CMK (cell line): ENCODE results near the gene ATG4D.
A peak's percentile ranks its signal among the peaks of the same experiment; 100 is the strongest.

Source experiments
- DNase-seq: peaks from one replicate; pipeline ENCODE4 v3.0.0-alpha.2; 2010; ENCODE audit warnings: low read depth

The ATG4D gene

GRCh38 chr19:10543420-10544241 lies at the start of gene ATG4D:
ATG4D (plus strand) TSS chr19:10543904; CDS start chr19:10544091, 187 bp downstream.
- DNase-seq, result peak; percentile 86

DNA sequence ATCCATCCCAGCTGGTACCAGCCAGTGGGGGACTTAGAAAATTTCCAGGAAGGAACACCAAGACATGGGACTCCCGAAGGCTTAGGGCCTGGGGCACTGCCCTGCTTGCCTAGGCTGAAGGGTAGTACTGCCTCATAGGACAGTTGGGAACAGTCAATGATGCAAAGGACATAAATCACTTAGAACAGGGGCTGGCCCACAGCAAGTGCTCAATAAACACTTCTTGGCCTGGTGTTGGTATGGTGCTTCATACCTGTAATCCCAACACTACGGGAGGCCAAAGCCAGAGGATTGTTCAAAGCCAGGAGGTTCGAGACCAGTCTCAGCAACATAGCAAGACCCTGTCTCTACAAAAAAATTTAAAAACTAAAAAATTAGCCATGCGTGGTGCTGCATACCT lies 46.3 kb upstream of the ATG4D start:
- DNase-seq, result no peak

DNA sequence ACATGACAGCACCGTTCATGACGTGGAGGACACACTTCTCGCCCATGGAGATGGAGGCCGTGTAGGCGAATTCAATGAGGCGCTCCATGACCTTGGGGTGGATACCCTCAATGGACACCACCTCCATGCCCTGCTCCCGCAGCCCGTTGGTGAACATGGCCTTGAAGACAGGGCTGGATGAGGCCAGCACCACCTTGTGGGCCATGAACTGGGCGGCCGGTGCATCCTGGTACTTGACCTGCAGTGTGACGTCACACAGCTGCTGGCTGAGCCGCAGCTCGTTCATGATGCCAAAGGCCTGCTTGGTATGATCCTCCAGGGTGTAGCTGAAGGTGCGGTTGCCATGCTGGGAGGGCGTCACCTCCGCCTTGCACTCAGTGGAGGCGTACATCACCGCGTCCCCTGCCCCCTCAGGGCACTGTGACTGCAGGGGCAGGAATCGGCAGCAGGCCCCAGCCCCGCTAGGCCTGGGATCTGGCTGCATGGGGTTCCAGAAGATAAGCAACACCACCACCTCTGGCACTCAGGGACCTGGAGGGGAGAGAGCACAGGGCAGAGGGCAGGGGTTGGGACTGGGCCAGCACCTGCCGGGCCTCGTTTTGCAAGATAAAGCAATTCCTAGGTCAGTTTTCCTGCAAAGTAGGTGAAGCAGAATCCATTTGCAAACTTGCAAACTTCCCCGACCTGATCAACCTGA lies 44.0 kb upstream of the ATG4D start:
- no peak for DNase-seq

DNA sequence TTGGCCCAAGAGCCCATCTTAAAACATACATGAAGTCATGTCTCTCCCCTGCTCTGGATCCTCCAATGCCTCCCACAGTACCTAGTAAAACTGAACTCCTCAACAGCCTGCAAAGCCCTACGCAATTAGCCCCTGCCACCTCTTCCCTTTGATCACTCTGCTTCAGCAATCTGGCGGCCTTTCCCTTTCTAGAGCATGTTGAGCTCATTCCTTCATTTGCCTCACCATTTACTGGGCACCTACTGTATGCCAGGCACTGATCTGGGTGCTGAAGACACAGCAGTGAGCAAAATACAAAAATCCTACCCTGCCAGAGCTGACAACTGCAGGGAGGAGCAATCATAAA lies 43.5 kb upstream of the ATG4D start:
- no peak for DNase-seq

- peak; percentile 44 for DNase-seq
Observed at GRCh38 chr19:10501971-10502523, 41.7 kb upstream of the ATG4D start.

DNA sequence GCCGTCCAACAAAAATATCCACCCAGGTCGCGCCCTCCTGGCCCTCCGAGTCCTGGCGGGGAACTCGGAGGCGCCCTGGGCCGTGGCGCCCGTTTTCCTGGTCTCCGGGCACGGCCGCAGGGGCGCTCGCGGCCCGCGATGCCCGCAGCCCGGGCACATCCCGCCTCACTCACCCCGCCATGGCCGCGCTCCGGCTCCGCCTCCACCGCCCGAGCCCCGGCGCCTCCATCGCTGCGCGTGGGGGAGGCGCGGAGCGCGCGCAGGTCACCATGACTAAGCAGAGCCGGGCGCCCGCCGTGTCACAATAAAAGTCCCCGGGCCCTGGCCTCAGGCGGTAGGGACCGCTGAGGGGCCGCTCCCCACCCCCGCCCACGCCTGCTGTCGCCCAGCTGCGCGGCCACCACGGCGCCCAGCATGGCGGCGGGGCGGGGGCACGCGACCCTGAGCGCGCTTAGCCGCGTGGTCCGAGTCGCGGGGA lies 41.1 kb upstream of the ATG4D start:
- peak; percentile 79 for DNase-seq

- peak; percentile 62 for DNase-seq
Observed at GRCh38 chr19:10503002-10503789, 40.5 kb upstream of the ATG4D start, which contains the start of gene KEAP1. KEAP1 (minus strand) TSS chr19:10503356; CDS start chr19:10500033, 3,323 bp downstream.

GRCh38 chr19:10505583-10506229 lies 38.0 kb upstream of the ATG4D start:
- DNase-seq, result peak; percentile 37

- no peak for DNase-seq
Observed at GRCh38 chr19:10508036-10508435, 35.7 kb upstream of the ATG4D start.

DNA sequence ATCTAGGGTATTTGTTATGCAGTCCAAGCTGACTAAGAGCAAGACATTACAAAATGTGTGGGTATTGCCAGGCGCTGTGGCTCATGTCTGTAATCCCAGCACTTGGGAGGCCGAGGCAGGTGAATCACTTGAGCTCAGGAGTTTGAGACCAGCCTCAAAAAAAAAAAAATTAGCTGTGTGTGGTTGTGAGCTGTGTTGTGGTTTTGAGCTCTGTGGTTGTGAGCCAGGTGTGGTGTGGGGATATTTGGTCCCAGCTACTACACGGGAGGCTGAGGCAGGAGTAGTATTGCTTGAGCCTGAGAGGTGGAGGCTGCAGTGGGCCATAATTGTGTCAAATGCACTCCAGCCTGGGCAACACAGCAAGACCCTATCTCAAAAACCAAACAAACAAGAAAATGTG lies 35.0 kb upstream of the ATG4D start:
- no peak for DNase-seq

GRCh38 chr19:10510301-10510802 lies 33.4 kb upstream of the ATG4D start:
- no peak for DNase-seq

DNA sequence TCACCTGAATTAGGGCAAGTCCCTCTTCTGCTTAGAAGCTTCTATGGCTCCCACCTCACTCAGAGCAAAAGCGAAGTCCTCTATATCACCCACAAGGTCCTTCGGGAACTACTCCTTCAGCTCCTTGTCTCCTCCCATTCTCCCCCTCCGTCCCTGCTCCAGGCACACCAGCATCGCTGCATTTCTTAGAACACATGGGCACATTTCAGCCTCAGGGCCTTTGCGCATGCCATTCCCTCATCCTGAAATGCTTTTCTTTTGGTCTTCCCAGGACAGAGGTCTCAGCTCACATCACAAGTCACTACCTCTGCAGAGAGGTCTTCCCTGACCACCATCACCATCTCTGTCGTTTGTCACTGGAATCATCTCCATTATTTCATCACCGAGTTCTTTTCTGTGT lies 30.5 kb upstream of the ATG4D start:
- DNase-seq, result no peak

DNA sequence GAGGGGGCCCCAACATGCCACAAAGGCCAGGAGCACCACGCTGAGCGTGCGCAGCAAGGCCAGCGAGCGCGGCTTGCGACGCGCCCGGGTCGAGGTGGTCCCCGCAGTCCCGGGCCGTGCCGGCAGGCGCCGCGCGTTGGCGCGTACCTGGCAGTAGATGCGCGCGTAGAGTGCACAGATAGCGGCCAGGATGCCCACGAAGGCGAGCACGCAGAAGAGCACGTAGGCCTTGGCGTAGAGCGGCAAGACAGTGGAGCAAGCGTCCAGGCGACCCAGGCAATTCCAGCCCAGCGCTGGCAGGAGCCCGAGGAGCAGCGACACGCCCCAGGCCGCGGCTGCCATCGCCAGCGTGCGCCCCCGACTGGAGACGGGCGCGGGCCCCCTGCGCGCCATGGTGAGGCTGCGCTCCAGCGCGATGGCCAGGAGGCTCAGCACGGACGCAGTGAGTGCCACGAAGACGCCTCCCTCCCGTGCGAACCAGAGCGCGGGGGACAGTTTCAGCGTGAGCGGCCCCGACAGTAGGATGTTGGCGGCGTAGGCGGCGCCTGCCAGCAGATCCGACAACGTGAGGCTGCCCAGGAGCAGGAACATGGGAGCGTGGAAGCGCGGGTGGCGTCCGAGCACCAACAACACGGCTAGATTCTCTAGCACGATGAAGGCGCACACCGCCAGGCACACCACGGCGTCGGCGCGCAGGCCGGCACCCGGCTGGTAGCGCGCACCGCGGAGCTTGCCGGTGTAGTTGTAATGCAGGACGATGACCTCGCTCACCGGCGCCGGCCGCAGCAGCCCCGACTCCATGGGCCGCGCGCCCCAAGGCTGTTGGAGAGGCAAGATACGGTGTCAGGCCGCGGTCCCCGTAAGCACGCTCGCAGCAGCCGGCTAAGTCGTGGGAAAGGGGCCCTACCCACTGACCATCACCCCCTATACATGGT lies 29.2 kb upstream of the ATG4D start:
- DNase-seq, result no peak

- no peak for DNase-seq
Observed at GRCh38 chr19:10516064-10516385, 27.7 kb upstream of the ATG4D start.

DNA sequence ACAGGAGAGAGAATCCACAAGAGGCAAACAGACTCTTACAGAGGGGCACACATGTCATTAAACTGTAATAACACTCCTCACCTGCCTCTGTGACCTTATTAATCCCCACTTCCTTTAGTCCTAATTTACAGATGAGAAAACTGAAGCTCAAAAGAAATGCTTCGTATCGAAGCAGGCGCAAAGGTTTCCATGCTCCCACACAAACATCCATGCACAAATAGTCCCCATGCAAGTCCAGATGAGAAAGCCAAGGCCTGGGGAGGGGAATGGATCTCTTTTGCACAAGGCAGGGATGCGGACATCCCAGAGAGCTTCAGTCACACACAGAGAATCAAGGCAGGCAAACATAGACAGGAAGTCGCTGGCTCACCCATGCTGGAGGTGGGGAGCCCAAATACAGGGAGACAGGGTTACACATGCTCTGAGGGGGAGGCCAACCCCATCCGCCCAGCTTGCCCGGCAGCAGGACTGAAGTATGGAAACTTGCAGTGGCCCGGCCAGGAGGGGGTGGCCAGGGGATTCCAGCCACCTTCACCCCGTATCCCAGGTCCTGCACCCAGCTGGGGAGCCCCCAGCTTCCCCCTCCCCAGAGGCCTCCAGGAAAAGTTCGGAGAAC lies 26.9 kb upstream of the ATG4D start:
- DNase-seq, result no peak

- DNase-seq, result no peak
Observed at GRCh38 chr19:10517361-10517759, 26.3 kb upstream of the ATG4D start, which contains the start of gene S1PR5. S1PR5 (minus strand) TSS chr19:10517447; CDS start chr19:10515011, 2,436 bp downstream.

DNA sequence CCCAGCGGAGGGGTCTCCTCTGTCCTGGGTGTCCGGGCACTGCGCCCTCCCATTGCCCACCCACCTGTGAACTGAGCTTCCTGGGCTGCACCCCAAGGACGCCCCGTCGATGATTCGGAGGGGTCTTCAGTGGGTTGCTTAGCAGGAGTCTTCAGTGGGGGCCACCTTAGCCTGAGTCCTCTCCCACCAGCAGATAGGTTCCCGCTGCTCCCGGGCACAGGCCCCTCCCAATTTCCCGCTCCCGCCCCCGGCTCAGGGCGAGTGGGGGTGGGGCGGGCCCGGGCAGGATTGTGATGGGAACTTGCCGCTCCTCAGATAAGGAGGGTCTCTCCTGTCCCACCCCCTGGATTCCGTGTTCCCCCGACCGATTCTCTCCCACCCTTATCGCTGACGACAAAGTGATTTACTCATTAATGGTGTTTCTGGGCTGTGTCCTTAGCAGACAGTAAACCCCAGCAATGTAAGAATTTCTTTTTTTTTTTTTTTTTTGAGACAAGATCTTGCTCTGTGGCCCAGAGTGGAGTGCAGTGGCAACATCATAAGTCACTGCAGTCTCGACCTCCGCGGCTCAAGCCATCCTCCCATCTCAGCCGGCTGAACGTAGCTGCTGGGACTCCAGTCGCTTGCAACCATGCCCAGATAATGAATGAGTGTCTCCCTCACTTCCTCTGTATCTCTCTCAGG lies 25.8 kb upstream of the ATG4D start:
- DNase-seq, result no peak

DNA sequence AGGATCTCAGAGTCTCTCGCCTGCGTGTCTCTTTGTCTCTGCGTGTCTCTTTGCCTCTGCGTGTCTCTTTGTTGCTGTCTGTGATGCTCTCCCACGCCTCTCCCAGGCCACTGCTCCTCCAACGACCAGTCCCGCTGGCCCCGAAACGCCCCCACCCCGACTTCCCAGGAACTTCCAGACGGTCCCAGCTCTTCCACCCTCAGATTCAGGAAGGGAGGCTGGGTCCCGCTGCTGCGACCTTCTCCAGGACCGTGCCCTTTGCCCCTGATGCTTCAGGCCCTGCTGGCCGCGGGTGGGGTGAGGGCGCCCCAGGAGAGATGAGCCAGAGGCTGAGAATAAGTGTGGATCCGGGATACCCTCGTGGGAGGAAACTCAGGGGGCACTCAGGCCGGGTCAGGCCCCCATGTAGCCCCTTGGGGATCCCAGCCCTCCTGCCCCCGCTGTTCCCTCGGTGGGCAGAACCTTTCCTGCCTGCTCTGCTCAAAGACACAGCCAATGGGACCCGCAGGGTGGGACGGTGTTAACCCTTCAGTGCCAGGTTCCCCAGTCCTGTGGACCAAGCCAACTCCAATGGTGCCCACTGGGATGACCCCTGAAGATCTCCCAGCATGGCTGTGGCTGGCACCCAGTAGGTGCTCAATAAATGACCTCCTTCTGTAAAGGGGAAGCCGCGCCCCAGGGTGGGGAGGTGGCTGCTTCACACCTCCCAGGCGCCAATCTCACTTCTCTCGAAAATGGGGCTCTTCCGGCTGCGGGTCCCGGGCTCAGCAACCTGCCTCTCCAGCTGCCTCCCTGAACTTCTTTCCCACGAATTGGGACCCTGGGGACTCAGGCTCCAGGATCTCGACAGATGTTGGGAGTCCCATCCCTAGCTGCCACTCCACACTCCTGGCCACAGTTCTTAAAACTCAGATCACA lies 25.0 kb upstream of the ATG4D start:
- DNase-seq, result no peak
